ENCODE data around the gene LUZP1.

DNA sequence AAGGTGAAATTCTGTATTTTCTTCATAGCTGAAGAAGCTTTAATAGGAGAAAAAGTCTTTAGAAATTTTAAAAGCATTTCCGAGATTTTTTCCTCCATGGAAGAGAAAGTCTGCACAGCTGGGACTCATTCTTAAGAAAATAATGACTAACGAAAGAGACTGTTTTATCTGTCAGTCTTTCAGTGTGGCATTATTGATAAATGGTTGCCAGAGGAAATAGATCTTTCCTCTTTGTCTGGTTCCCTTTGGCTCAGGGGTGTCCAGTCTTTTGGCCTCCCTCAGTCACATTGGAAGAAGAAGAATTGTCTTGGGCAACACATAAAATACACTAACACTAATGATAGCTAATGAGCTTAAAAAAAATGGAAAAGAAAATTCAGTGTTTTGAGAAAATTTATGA is 99.5 kb downstream of the LUZP1 start:
- TF ChIP-seq TAF1 (IDR thresholded peaks at IDR 0.05; ENCODE audit: borderline replicate concordance, insufficient read depth, low read length) (no peak), SIN3A (IDR thresholded peaks at IDR 0.05; ENCODE audit: borderline replicate concordance, insufficient read depth, low read length) (no peak), POLR2AphosphoS5 (IDR thresholded peaks at IDR 0.05; ENCODE audit: low read depth, low read length) (no peak)
- TF ChIP-seq, protein P1, sequence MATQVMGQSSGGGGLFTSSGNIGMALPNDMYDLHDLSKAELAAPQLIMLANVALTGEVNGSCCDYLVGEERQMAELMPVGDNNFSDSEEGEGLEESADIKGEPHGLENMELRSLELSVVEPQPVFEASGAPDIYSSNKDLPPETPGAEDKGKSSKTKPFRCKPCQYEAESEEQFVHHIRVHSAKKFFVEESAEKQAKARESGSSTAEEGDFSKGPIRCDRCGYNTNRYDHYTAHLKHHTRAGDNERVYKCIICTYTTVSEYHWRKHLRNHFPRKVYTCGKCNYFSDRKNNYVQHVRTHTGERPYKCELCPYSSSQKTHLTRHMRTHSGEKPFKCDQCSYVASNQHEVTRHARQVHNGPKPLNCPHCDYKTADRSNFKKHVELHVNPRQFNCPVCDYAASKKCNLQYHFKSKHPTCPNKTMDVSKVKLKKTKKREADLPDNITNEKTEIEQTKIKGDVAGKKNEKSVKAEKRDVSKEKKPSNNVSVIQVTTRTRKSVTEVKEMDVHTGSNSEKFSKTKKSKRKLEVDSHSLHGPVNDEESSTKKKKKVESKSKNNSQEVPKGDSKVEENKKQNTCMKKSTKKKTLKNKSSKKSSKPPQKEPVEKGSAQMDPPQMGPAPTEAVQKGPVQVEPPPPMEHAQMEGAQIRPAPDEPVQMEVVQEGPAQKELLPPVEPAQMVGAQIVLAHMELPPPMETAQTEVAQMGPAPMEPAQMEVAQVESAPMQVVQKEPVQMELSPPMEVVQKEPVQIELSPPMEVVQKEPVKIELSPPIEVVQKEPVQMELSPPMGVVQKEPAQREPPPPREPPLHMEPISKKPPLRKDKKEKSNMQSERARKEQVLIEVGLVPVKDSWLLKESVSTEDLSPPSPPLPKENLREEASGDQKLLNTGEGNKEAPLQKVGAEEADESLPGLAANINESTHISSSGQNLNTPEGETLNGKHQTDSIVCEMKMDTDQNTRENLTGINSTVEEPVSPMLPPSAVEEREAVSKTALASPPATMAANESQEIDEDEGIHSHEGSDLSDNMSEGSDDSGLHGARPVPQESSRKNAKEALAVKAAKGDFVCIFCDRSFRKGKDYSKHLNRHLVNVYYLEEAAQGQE (IDR thresholded peaks at IDR 0.05; ENCODE audit: insufficient read depth in 1 of 2, low read depth in 2 of 2, low read length in 2 of 2) = no peak
